ENCODE measurements around the gene ME3.
A peak's percentile ranks its signal among the peaks of the same experiment; 100 is the strongest.

Gene ME3

DNA sequence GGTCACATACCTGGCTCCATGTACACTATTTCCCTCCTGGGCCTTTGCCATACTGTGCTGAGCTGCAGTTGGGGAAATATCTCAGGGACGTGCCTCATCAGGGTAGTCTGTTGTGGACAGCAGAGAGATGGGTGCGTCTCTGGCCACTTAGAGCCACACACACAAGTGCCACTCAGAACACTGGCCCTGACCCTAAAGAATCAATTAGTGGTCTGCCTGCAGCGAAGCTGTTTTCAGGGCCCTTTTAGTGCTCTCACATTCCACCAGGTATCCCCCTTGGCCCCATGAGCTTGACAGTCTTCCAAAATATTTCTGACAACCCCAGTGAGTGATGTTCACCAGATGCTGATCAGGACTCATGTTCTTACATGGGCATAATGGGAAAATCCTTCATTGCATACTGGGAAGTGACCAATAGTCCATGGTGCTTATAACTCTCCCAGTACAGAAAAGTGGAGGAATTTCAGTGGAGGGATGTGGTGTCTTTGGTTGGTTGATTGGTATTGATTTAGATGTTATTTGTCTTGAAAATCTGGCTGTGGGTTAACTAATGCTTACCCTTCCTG is 66.1 kb downstream of the ME3 start:
- Mint-ChIP-seq H3K36me3 (ENCODE audit: low read depth) (no peaks in the 10 kb centered on the region), H3K27ac (no peak overlapping the region), H3K4me1 (peaks cover 6% of the 10 kb centered on the region), H3K9me3 (peaks cover 3% of the 10 kb centered on the region), H3K27me3 (peaks cover 5% of the 10 kb centered on the region), H3K4me3 (no peak overlapping the region)
- DNase-seq (no peak), ATAC-seq (no peak)

- no peak for DNase-seq
- Mint-ChIP-seq H3K27ac (no peak overlapping the region), H3K9me3 (peaks cover 7% of the 10 kb centered on the region), H3K4me1 (peaks cover 31% of the 10 kb centered on the region), H3K36me3 (ENCODE audit: low read depth) (peaks cover 2% of the 10 kb centered on the region), H3K4me3 (no peak overlapping the region), H3K27me3 (peaks cover 6% of the 10 kb centered on the region)
- ATAC-seq = no peak
Measured at GRCh38 chr11:86596861-86597586, 75.4 kb downstream of the ME3 start.

- H3K4me3 Mint-ChIP-seq = no peak overlapping the region
- H3K27me3 Mint-ChIP-seq = peaks cover 6% of the 10 kb centered on the region
- H3K4me1 Mint-ChIP-seq = peaks cover 42% of the 10 kb centered on the region
- no peak for ATAC-seq
- peaks cover 13% of the 10 kb centered on the region for H3K9me3 Mint-ChIP-seq
- peaks cover 4% of the 10 kb centered on the region for H3K36me3 Mint-ChIP-seq (ENCODE audit: low read depth)
- no peak overlapping the region for H3K27ac Mint-ChIP-seq
- no peak for DNase-seq
Measured at GRCh38 chr11:86595955-86596354, 76.5 kb downstream of the ME3 start.

GRCh38 chr11:86595451-86595850 is 77.0 kb downstream of the ME3 start:
- no peak overlapping the region for H3K27ac Mint-ChIP-seq
- peaks cover 43% of the 10 kb centered on the region for H3K4me1 Mint-ChIP-seq
- H3K36me3 Mint-ChIP-seq (ENCODE audit: low read depth) = peaks cover 4% of the 10 kb centered on the region
- H3K4me3 Mint-ChIP-seq = no peak overlapping the region
- ATAC-seq (no peak), DNase-seq (no peak)
- peaks cover 6% of the 10 kb centered on the region for H3K27me3 Mint-ChIP-seq
- H3K9me3 Mint-ChIP-seq = peaks cover 13% of the 10 kb centered on the region

- Mint-ChIP-seq H3K27ac (no peak overlapping the region), H3K4me1 (peaks cover 46% of the 10 kb centered on the region), H3K9me3 (peaks cover 13% of the 10 kb centered on the region), H3K27me3 (peaks cover 6% of the 10 kb centered on the region), H3K4me3 (no peak overlapping the region), H3K36me3 (ENCODE audit: low read depth) (peaks cover 4% of the 10 kb centered on the region)
- DNase-seq (no peak), ATAC-seq (no peak)
Measured at GRCh38 chr11:86594746-86595145, 77.7 kb downstream of the ME3 start.

GRCh38 chr11:86593833-86594232 is 78.6 kb downstream of the ME3 start:
- Mint-ChIP-seq H3K27me3 (peaks cover 3% of the 10 kb centered on the region), H3K9me3 (peaks cover 13% of the 10 kb centered on the region), H3K36me3 (ENCODE audit: low read depth) (peaks cover 2% of the 10 kb centered on the region), H3K4me1 (peaks cover 46% of the 10 kb centered on the region), H3K4me3 (no peak overlapping the region), H3K27ac (peak overlapping the region; percentile 86)
- DNase-seq = no peak
- no peak for ATAC-seq

DNA sequence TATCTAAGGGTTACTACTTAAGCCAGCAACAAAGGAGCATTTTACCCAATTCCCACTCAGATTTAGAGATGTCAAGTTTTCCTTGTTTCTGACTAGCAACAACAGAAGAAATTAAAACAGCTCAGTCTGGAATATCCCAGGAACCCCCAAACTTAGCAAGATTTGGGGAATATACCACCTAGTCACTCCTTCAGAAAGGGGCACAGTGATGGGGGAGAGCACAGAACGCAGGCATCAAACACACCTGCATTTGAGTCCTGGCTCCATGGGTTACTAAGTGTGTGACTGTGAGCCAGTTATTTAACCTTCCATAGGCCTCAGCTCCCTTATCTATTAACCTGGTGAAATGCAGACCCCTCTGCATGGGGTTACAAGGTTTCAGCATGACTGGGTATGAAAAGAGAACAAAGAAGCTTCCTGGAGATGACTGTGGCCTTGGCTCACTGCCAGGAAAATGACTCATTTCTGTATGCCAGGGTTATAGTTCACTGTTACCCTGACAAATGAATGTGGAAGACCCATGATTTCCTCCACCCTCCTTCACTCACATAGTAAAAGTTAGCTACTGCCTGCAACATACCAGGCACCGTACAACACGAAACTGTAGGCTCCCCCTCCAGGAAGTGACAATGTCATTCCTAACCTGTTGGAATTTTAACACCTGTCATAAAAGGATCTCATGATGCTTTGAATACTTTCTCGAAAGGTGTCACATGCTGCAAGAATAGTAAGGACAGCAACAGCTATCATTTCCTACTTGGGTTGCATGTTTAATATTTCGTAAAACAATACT is 79.6 kb downstream of the ME3 start:
- Mint-ChIP-seq H3K36me3 (ENCODE audit: low read depth) (peaks cover 2% of the 10 kb centered on the region), H3K4me3 (peak overlapping the region; percentile 21), H3K9me3 (peaks cover 13% of the 10 kb centered on the region), H3K27me3 (peaks cover 3% of the 10 kb centered on the region), H3K27ac (peak overlapping the region; percentile 86), H3K4me1 (peaks cover 46% of the 10 kb centered on the region)
- ATAC-seq (peak; percentile 94), DNase-seq (peak; percentile 88)

DNA sequence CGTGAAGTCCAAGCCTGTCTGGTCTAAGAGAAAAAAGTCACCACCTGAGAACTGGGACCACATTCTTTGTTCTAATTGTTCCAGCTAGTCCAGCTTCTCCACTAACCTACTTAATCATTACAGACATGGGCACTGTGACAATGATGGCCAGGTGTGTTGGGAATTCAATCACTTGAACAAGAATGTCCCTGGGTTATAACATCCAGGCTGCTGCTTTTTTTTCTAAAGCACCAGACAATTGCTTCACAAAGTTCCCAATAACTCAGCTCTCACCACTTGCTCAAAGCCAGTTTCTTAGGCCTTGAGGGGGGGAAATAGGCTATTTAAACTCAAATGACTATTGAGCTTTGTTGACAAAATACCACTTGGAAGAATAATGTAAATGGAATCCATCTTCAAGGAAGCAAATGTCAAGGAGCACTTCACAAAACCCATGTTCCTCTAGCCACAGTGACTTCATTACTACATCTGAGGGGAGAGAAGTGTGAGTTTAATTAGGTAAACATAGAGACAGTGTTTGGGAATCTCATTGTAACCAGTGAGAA is 80.3 kb downstream of the ME3 start:
- peaks cover 3% of the 10 kb centered on the region for H3K27me3 Mint-ChIP-seq
- peak overlapping the region; percentile 86 for H3K27ac Mint-ChIP-seq
- peaks cover 11% of the 10 kb centered on the region for H3K9me3 Mint-ChIP-seq
- ATAC-seq (no peak), DNase-seq (no peak)
- H3K4me1 Mint-ChIP-seq = peaks cover 46% of the 10 kb centered on the region
- H3K4me3 Mint-ChIP-seq = no peak overlapping the region
- peaks cover 2% of the 10 kb centered on the region for H3K36me3 Mint-ChIP-seq (ENCODE audit: low read depth)

DNA sequence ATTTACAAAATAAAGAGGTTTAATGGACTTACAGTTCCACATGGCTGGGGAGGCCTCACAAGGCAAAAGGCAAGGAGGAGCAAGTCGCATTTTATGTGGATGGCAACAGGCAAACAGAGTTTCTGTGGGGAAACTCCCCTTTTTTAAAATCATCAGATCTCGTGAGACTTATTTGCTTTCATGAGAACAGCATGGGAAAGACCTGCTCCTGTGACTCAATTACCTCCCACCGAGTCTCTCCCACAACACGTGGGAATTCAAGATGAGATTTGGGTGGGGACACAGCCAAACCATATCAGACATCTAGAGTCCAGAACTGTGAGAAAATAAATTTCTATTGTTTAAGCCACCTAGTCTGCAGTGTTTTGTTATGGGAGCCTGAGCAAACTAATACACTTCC is 80.8 kb downstream of the ME3 start:
- Mint-ChIP-seq H3K27ac (no peak overlapping the region), H3K4me3 (no peak overlapping the region), H3K27me3 (peaks cover under 1% of the 10 kb centered on the region), H3K9me3 (peaks cover 6% of the 10 kb centered on the region), H3K36me3 (ENCODE audit: low read depth) (peaks cover 2% of the 10 kb centered on the region), H3K4me1 (peaks cover 46% of the 10 kb centered on the region)
- no peak for DNase-seq
- no peak for ATAC-seq

GRCh38 chr11:86589856-86590589 is 82.4 kb downstream of the ME3 start:
- H3K9me3 Mint-ChIP-seq = peaks cover 6% of the 10 kb centered on the region
- H3K27me3 Mint-ChIP-seq = no peaks in the 10 kb centered on the region
- no peak overlapping the region for H3K4me3 Mint-ChIP-seq
- H3K27ac Mint-ChIP-seq = no peak overlapping the region
- DNase-seq (no peak), ATAC-seq (no peak)
- H3K4me1 Mint-ChIP-seq = peaks cover 43% of the 10 kb centered on the region
- H3K36me3 Mint-ChIP-seq (ENCODE audit: low read depth) = peaks cover 2% of the 10 kb centered on the region

DNA sequence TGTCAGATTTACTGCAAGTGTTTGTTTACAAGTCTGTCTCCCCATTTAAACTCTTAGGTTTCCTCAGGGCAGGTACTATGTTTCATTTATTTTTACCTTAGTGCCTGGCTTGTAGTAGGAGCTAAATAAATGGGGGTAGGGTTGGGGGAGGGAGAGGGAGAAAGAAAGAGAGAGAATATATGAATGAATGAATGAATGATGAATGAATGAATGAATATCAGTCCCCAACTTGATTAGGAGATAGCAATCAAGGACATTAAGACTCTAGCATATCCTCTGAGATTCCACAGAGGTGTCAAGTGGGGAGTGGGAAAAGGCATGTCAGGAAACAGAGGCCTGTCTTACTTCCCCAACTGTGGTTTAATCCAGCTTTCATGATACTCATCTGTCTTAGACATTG is 83.2 kb downstream of the ME3 start:
- no peak for DNase-seq
- H3K9me3 Mint-ChIP-seq = peaks cover 6% of the 10 kb centered on the region
- H3K36me3 Mint-ChIP-seq (ENCODE audit: low read depth) = peaks cover 2% of the 10 kb centered on the region
- ATAC-seq = no peak
- H3K4me1 Mint-ChIP-seq = peaks cover 36% of the 10 kb centered on the region
- H3K27ac Mint-ChIP-seq = no peak overlapping the region
- no peak overlapping the region for H3K4me3 Mint-ChIP-seq
- H3K27me3 Mint-ChIP-seq = no peaks in the 10 kb centered on the region

- Mint-ChIP-seq H3K27me3 (peaks cover 2% of the 10 kb centered on the region), H3K9me3 (peaks cover 6% of the 10 kb centered on the region), H3K4me3 (no peak overlapping the region), H3K4me1 (peaks cover 30% of the 10 kb centered on the region), H3K36me3 (ENCODE audit: low read depth) (peaks cover 2% of the 10 kb centered on the region), H3K27ac (no peak overlapping the region)
- ATAC-seq (no peak), DNase-seq (no peak)
Measured at GRCh38 chr11:86588566-86589090, 83.8 kb downstream of the ME3 start.

DNA sequence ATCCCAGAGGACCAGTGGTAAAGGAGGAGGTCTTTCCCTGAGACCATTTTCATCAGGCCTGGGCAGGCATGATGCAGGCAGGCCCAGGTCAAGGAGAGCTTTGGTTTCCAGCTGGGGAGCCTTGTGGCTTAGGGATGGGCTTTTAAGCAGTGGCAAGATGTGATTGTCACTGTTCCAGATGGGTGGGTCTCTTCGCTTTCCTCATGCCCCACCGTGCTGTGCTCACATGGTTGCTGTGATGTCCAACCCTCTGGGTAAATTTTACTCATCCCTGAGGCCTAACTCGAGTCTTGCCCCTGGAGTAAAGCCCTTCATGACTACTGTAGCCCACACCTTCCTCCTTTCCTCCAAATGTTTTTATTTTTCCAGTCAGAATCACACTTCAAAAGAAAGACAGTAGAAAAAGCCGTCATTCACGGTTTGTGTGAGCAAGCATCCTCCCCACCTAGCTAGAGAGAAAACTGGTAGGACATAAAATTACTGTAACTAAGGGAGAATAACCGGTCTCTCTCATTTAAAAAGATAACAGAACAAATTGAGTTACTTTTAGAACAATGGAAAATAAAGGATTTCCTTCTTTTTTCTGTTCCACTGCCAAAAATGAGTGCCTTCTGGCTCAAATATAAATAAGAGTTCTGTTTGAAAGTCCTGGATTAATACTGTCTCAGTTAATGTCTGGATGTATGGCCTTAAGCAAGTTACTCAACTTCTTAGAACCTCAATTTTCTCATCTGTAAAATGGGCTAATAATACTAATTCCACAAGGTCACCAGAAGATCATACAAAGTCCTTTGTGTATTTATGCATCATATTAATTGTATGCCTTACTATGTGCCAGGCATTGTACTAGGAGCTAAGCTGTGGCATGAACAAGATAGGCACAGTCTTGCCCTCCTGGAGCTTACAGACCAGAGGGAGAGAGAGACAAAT is 84.9 kb downstream of the ME3 start:
- ATAC-seq (no peak), DNase-seq (no peak)
- peaks cover 2% of the 10 kb centered on the region for H3K36me3 Mint-ChIP-seq (ENCODE audit: low read depth)
- H3K4me1 Mint-ChIP-seq = peaks cover 19% of the 10 kb centered on the region
- no peak overlapping the region for H3K27ac Mint-ChIP-seq
- peaks cover 6% of the 10 kb centered on the region for H3K9me3 Mint-ChIP-seq
- no peak overlapping the region for H3K4me3 Mint-ChIP-seq
- peaks cover 6% of the 10 kb centered on the region for H3K27me3 Mint-ChIP-seq
